Activated B cell treated with CpG ODN at 0.5 μM for 24 hours (primary cell): ENCODE data around the gene NEDD8. TPM values are rescaled to one million over a fixed set of nuclear protein-coding genes. Genes with fewer than 3 reads are reported as not detected.

ENCODE experiments used
- ATAC-seq: fragments of 200-7000 bp; cut with Tn5 transposase; one replicate; pipeline ENCODE4 v1.10.0; 2021; ENCODE audit warnings: low read depth, mild to moderate bottlenecking, moderate library complexity
- CTCF ChIA-PET: fragments of 350-600 bp; sonication (Branson Sonifier 250); formaldehyde crosslinking; loops from one replicate; lab custom pipeline; 2021; ENCODE audit warnings: antibody characterized with exemption; lab: Charles Lee
- POLR2A ChIA-PET: fragments of 350-600 bp; sonication (Branson Sonifier 250); formaldehyde crosslinking; loops from one replicate; lab custom pipeline; 2021; ENCODE audit warnings: antibody characterized with exemption; lab: Charles Lee
- DNase-seq: peaks from one replicate; pipeline ENCODE4 v3.0.0; 2022
- H3K27ac Mint-ChIP-seq: one replicate; pipeline ENCODE4 v1.8.0; 2020; ENCODE audit warnings: mixed read lengths
- H3K27me3 Mint-ChIP-seq: one replicate; pipeline ENCODE4 v1.8.0; 2021; ENCODE audit warnings: mixed read lengths
- H3K36me3 Mint-ChIP-seq: one replicate; pipeline ENCODE4 v1.8.0; 2021; ENCODE audit warnings: low read depth, mixed read lengths
- H3K4me1 Mint-ChIP-seq: one replicate; pipeline ENCODE4 v1.8.0; 2021; ENCODE audit warnings: mixed read lengths
- H3K4me3 Mint-ChIP-seq: one replicate; pipeline ENCODE4 v1.8.0; 2020; ENCODE audit warnings: mild to moderate bottlenecking, mixed read lengths
- H3K9me3 Mint-ChIP-seq: one replicate; pipeline ENCODE4 v1.8.0; 2020; ENCODE audit warnings: mixed read lengths
- intact Hi-C: fragments of 100-400 bp; cut with micrococcal nuclease; formaldehyde crosslinking; loops from one replicate; pipeline ENCODE4 v1.15.1; 2024
- total RNA-seq: library from RNA; stranded (reverse); gene quantifications from 2 replicates; pipeline ENCODE4 v1.2.3, GENCODE V29; 2022
- TF ChIP-seq, protein P1 (sequence below): fragments of 200-600 bp; IDR thresholded peaks from one replicate; pipeline ENCODE4 v1.8.0; 2022; ENCODE audit warnings: antibody characterized with exemption, mild to moderate bottlenecking

The NEDD8 gene
- total RNA-seq, 1 donor from 2014 or later: 129 TPM

DNA sequence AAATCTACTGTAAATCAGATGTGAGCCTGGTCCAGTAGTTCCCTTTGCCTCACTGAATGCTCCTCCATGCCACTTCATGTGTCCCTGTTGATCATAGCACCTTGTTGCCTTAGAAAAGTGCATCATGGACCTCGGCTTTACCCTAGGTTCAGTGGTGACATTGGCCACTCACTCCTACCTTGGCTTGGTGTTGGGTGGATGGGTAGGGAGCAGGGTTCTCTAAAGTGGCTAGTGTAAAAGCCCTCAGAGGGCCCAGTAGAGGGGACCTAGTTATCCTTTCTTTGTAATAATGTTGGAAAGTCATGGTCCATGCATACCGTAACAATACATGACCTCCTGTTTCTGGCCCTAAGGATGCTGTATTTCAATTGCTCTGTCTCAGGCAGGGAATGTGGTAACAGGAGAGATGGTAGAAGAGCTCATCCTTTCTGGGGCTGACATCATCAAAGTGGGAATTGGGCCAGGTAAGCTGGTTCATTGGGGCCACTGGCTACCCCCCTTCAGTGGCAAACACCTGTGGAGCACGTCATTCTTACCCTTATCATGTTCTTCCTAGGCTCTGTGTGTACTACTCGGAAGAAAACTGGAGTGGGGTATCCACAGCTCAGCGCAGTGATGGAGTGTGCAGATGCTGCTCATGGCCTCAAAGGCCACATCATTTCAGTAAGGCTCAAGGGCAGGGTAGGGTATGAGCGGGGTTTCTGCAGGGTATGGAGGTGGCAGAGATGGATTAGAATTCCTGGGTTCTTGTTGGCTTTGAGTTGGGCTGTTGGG lies 4.7 kb upstream of the NEDD8 start:
- peaks cover 69% of the 10 kb centered on the region for H3K4me1 Mint-ChIP-seq
- no peak for ATAC-seq
- DNase-seq: no peak

GRCh38 chr14:24235804-24236688 lies 3.9 kb upstream of the NEDD8 start:
- ATAC-seq: no peak
- peak overlapping the region; percentile 65 for H3K27ac Mint-ChIP-seq
- ChIA-PET POLR2A (interaction anchor here (0.8 to 11.1 kb wide), 7 partner anchors 11 to 100 kb away, joined by 3 to 242 read pairs (median 4); partner anchors contain the start of genes CHMP4A, DHRS1, EMC9 and IRF9), CTCF (interaction anchor here (1.5 to 1.8 kb wide), 4 partner anchors 20 to 75 kb away, joined by 5 to 6 read pairs (median 6); partner anchors contain the start of genes IRF9 and MDP1)
- peaks cover 77% of the 10 kb centered on the region for H3K36me3 Mint-ChIP-seq
- no peak overlapping the region for H3K4me3 Mint-ChIP-seq
- intact Hi-C loops: no loop called here
- H3K27me3 Mint-ChIP-seq: no peaks in the 10 kb centered on the region
- H3K9me3 Mint-ChIP-seq: no peaks in the 10 kb centered on the region
- peaks cover 69% of the 10 kb centered on the region for H3K4me1 Mint-ChIP-seq
- TF ChIP-seq, protein P1, sequence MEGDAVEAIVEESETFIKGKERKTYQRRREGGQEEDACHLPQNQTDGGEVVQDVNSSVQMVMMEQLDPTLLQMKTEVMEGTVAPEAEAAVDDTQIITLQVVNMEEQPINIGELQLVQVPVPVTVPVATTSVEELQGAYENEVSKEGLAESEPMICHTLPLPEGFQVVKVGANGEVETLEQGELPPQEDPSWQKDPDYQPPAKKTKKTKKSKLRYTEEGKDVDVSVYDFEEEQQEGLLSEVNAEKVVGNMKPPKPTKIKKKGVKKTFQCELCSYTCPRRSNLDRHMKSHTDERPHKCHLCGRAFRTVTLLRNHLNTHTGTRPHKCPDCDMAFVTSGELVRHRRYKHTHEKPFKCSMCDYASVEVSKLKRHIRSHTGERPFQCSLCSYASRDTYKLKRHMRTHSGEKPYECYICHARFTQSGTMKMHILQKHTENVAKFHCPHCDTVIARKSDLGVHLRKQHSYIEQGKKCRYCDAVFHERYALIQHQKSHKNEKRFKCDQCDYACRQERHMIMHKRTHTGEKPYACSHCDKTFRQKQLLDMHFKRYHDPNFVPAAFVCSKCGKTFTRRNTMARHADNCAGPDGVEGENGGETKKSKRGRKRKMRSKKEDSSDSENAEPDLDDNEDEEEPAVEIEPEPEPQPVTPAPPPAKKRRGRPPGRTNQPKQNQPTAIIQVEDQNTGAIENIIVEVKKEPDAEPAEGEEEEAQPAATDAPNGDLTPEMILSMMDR: no peak
- no peak for DNase-seq

More for the DNA sequence above, 4.7 kb upstream of the NEDD8 start:
- Mint-ChIP-seq H3K9me3 (no peaks in the 10 kb centered on the region), H3K36me3 (peaks cover 80% of the 10 kb centered on the region), H3K27ac (peak overlapping the region; percentile 6), H3K4me3 (no peak overlapping the region), H3K27me3 (no peaks in the 10 kb centered on the region)
- POLR2A ChIA-PET: interaction anchor here (1.4 to 11.1 kb wide), 5 partner anchors 10 to 90 kb away, joined by 3 to 242 read pairs (median 9); partner anchors contain the start of genes CHMP4A, DHRS1, MDP1 and NOP9
- TF ChIP-seq, protein P1: no peak
- intact Hi-C loops: no loop called here
- CTCF ChIA-PET: interaction anchor here (1.0 to 1.8 kb wide), 3 partner anchors 21 to 71 kb away, joined by 3 to 6 read pairs (median 4); partner anchors contain the start of gene MDP1

GRCh38 chr14:24234095-24235005 lies 2.2 kb upstream of the NEDD8 start:
- ATAC-seq: no peak
- DNase-seq: no peak
- TF ChIP-seq, protein P1: no peak
- no peaks in the 10 kb centered on the region for H3K27me3 Mint-ChIP-seq
- peaks cover 60% of the 10 kb centered on the region for H3K36me3 Mint-ChIP-seq
- H3K4me1 Mint-ChIP-seq: peaks cover 55% of the 10 kb centered on the region
- POLR2A ChIA-PET: interaction anchor here (0.6 to 4.4 kb wide), 9 partner anchors 8 to 98 kb away, joined by 3 to 48 read pairs (median 3); partner anchors contain the start of genes CHMP4A, MDP1, PSME1 and RABGGTA
- CTCF ChIA-PET: interaction anchor here (0.9 to 1.6 kb wide), 5 partner anchors 9 to 74 kb away, joined by 4 to 6 read pairs (median 5); partner anchors contain the start of genes IRF9 and TINF2
- intact Hi-C loops: loop anchor here (5.0 kb wide), 1 partner anchor 38 kb away; the partner anchor contains the start of gene RABGGTA
- H3K4me3 Mint-ChIP-seq: peak overlapping the region; percentile 5
- H3K9me3 Mint-ChIP-seq: no peaks in the 10 kb centered on the region
- no peak overlapping the region for H3K27ac Mint-ChIP-seq

DNA sequence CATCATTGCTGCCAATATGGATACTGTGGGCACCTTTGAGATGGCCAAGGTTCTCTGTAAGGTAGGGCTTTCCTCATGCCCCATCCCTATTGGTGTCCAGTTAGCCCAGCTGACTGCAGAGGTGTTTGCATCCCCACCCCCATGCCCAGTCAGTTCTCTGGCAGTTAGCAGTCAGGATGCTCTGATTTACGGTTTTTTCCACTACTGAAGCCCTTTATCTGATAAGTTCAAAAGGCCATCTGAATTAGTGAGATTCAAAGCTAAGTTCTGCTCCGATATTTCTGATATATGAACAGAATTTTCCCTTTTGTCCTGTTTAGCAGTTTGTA lies 1.3 kb upstream of the NEDD8 start:
- H3K27me3 Mint-ChIP-seq: no peaks in the 10 kb centered on the region
- H3K9me3 Mint-ChIP-seq: no peaks in the 10 kb centered on the region
- ChIA-PET CTCF (interaction anchor here (1.4 kb wide), 1 partner anchor 9 kb away, joined by 4 read pairs; the partner anchor contains the start of gene TINF2), POLR2A (interaction anchor here (0.6 to 4.4 kb wide), 3 partner anchors 9 to 87 kb away, joined by 3 to 48 read pairs (median 3); partner anchors contain the start of genes PSME2 and TINF2)
- peaks cover 55% of the 10 kb centered on the region for H3K36me3 Mint-ChIP-seq
- intact Hi-C loops: loop anchor here (5.0 kb wide), 1 partner anchor 39 kb away; the partner anchor contains the start of gene RABGGTA
- H3K4me1 Mint-ChIP-seq: peaks cover 49% of the 10 kb centered on the region
- ATAC-seq: no peak
- TF ChIP-seq, protein P1: no peak
- no peak for DNase-seq
- peak overlapping the region; percentile 94 for H3K27ac Mint-ChIP-seq
- peak overlapping the region; percentile 99 for H3K4me3 Mint-ChIP-seq
